ENCODE results near the gene DNAH2. TPM values are rescaled to one million over a fixed set of nuclear protein-coding genes. Genes with fewer than 3 reads are reported as not detected.

The DNAH2 gene
- total RNA-seq, 4 donors from 2014 or later: under 0.01 to 1.4 (median 0.48) TPM

DNA sequence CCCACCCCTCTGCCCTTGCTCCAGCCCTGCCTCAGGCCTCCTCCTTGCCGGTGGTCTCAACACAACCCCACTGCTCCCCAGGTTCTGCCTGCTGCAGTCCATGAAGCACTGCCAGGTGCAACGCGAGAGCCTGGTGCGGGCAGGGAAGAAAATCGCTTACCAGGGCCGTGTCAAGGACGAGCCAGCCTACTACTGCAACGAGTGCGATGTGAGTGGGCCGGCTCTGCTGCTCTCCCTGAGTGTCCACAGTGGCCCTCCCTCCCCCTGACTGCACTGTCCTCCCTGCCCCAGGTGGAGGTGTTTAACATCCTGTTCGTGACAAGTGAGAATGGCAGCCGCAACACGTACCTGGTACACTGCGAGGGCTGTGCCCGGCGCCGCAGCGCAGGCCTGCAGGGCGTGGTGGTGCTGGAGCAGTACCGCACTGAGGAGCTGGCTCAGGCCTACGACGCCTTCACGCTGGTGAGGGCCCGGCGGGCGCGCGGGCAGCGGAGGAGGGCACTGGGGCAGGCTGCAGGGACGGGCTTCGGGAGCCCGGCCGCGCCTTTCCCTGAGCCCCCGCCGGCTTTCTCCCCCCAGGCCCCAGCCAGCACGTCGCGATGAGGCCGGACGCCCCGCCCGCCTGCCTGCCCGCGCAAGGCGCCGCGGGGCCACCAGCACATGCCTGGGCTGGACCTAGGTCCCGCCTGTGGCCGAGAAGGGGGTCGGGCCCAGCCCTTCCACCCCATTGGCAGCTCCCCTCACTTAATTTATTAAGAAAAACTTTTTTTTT, 135.6 kb downstream of the DNAH2 start:
- Histone ChIP-seq H3K4me1 (peaks cover 0 to under 1% of the 10 kb centered on the region in 2 donors), H3K9me3 (no peaks in the 10 kb centered on the region), H3K27me3 (no peaks in the 10 kb centered on the region), H3K27ac (no peak overlapping the region), H3K4me3 (no peak overlapping the region), H3K36me3 (no peaks in the 10 kb centered on the region)
- intact Hi-C loops (cut with DNase I; ENCODE audit: low total_unique reads): no loop called here
- TF ChIP-seq, protein P1, sequence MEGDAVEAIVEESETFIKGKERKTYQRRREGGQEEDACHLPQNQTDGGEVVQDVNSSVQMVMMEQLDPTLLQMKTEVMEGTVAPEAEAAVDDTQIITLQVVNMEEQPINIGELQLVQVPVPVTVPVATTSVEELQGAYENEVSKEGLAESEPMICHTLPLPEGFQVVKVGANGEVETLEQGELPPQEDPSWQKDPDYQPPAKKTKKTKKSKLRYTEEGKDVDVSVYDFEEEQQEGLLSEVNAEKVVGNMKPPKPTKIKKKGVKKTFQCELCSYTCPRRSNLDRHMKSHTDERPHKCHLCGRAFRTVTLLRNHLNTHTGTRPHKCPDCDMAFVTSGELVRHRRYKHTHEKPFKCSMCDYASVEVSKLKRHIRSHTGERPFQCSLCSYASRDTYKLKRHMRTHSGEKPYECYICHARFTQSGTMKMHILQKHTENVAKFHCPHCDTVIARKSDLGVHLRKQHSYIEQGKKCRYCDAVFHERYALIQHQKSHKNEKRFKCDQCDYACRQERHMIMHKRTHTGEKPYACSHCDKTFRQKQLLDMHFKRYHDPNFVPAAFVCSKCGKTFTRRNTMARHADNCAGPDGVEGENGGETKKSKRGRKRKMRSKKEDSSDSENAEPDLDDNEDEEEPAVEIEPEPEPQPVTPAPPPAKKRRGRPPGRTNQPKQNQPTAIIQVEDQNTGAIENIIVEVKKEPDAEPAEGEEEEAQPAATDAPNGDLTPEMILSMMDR (IDR thresholded peaks at IDR 0.05): no peak
- TF ChIP-seq POLR2A (IDR thresholded peaks at IDR 0.05): no peak
- DNase-seq: peak; percentile 26

DNA sequence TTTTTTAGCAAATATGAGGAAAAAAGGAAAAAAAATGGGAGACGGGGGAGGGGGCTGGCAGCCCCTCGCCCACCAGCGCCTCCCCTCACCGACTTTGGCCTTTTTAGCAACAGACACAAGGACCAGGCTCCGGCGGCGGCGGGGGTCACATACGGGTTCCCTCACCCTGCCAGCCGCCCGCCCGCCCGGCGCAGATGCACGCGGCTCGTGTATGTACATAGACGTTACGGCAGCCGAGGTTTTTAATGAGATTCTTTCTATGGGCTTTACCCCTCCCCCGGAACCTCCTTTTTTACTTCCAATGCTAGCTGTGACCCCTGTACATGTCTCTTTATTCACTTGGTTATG, 136.1 kb downstream of the DNAH2 start:
- DNase-seq: peak in 1 of 2 donors; percentile 29
- H3K4me1 ChIP-seq: peaks cover 0 to 6% of the 10 kb centered on the region in 2 donors
- no peaks in the 10 kb centered on the region for H3K27me3 ChIP-seq
- H3K36me3 ChIP-seq: no peaks in the 10 kb centered on the region
- H3K9me3 ChIP-seq: no peaks in the 10 kb centered on the region
- intact Hi-C loops (cut with DNase I; ENCODE audit: low total_unique reads): no loop called here
- no peak overlapping the region for H3K4me3 ChIP-seq
- no peak overlapping the region for H3K27ac ChIP-seq
- TF ChIP-seq, protein P1 (IDR thresholded peaks at IDR 0.05): no peak
- no peak for TF ChIP-seq POLR2A (IDR thresholded peaks at IDR 0.05)

DNA sequence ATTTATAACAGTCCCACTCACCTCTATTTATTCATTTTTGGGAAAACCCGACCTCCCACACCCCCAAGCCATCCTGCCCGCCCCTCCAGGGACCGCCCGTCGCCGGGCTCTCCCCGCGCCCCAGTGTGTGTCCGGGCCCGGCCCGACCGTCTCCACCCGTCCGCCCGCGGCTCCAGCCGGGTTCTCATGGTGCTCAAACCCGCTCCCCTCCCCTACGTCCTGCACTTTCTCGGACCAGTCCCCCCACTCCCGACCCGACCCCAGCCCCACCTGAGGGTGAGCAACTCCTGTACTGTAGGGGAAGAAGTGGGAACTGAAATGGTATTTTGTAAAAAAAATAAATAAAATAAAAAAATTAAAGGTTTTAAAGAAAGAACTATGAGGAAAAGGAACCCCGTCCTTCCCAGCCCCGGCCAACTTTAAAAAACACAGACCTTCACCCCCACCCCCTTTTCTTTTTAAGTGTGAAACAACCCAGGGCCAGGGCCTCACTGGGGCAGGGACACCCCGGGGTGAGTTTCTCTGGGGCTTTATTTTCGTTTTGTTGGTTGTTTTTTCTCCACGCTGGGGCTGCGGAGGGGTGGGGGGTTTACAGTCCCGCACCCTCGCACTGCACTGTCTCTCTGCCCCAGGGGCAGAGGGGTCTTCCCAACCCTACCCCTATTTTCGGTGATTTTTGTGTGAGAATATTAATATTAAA, 136.7 kb downstream of the DNAH2 start:
- peaks cover 0 to 9% of the 10 kb centered on the region in 2 donors for H3K4me1 ChIP-seq
- peak in 1 of 2 donors; percentile 17 for DNase-seq
- H3K27ac ChIP-seq: peak overlapping the region; percentile 90 to 98
- H3K27me3 ChIP-seq: no peaks in the 10 kb centered on the region
- intact Hi-C loops (cut with DNase I; ENCODE audit: low total_unique reads): no loop called here
- no peak for TF ChIP-seq POLR2A (IDR thresholded peaks at IDR 0.05)
- TF ChIP-seq, protein P1 (IDR thresholded peaks at IDR 0.05): no peak
- no peaks in the 10 kb centered on the region for H3K36me3 ChIP-seq
- H3K9me3 ChIP-seq: no peaks in the 10 kb centered on the region
- H3K4me3 ChIP-seq: peak overlapping the region in 1 of 2 donors; percentile 6

DNA sequence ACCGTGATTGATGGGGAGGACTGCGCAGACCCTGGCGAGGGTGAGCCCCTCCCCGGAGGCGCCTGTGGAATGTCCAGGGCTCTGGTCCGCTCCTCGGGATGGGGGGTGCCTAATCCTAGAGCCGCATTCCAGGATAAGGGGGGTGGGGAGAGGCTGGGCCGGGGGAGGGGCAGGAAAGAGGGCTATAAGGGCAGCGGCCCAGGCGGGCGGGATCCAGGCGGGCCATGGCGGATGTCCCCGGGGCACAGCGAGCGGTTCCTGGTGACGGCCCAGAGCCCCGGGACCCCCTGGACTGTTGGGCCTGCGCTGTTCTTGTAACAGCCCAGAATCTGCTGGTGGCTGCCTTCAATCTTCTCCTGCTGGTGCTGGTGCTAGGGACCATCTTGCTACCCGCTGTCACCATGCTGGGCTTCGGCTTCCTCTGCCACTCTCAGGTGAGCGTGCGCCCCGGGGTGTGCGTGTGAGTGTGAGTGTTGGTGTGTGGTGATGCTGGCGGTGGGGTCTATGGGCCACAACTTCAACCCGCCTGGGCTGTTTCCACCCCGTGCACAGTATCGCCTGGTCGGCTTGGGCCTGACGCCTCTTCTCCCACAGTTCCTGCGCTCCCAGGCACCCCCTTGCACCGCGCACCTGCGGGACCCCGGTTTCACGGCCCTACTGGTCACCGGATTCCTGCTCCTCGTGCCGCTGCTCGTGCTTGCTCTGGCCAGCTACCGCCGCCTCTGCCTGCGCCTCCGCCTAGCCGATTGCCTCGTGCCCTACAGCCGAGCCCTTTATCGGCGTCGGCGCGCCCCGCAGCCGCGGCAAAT, 137.5 kb downstream of the DNAH2 start, which contains the start of gene TMEM88:
Gene TMEM88 (plus strand): TSS at position 216 of the 809 bp plus-strand sequence. CDS start 9 bp downstream, at position 225.
- peak; percentile 36 to 37 for DNase-seq
- no peaks in the 10 kb centered on the region for H3K36me3 ChIP-seq
- H3K4me3 ChIP-seq: peak within 1 kb of the TSS; percentile 6 to 10
- TF ChIP-seq, protein P1 (IDR thresholded peaks at IDR 0.05): no peak
- no peak for TF ChIP-seq POLR2A (IDR thresholded peaks at IDR 0.05)
- H3K9me3 ChIP-seq: no peaks in the 10 kb centered on the region
- H3K27me3 ChIP-seq: no peaks in the 10 kb centered on the region
- peak within 1 kb of the TSS; percentile 90 to 98 for H3K27ac ChIP-seq
- intact Hi-C loops (cut with DNase I; ENCODE audit: low total_unique reads): no loop called here
- H3K4me1 ChIP-seq: peaks cover 0 to 9% of the 10 kb centered on the region in 2 donors
